ENCODE data around the gene NACC1. TPM values are rescaled to one million over a fixed set of nuclear protein-coding genes. Genes with fewer than 3 reads are reported as not detected.
A peak's percentile ranks its signal among the peaks of the same experiment; 100 is the strongest.

NACC1 gene
- total and polyA plus RNA-seq, 3 donors from 2014 or later, result 38.2 to 102 (median 75.9) TPM

DNA sequence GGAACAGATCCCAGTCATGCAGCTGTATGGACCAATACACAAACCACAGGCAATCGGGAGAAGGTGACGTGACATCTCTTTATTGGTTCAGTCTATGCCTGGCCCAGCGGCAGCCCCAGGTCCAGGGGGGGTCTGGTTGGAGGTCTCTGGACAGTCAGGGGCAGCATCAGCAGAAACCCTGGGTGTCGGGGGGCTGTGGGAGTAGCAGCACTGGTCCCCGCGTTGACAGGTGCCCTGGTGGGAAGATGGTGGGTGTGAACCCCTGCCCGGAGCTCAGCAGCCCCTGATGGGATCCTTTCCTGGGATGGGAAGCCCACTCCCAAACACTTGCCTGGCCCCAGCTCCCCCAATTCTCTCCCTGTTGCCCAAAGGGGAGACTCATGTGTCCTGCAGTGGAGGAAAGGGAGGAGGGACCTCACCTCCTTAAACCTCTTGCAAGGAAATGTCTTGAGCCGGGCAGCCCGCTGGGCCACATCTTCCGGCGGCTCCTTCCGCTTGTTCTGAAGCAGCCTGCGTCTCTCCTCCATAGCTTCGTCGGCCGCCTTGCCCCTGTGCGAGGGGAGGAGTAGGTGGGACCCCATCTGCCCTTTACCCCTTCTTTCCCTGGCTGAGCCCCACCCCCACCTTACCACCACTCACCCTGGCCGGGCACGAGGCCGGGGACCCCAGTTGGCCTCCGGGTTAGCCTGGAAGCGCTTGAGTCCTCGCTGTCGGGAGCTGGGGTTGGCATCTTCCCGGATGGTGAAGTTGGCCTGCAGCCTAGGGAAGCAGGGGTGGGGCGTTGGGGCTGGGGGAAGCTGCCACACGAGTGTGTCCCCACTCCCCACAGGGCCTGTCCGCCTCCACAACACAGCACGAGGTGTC is 13.0 kb upstream of the NACC1 start:
- intact Hi-C loops (cut with DNase I; ENCODE audit: low total_unique reads), result no loop called here
- no peak for DNase-seq
- TF ChIP-seq CTCF (IDR thresholded peaks at IDR 0.05) (peak in 1 of 3 experiments; percentile 0), POLR2A (IDR thresholded peaks at IDR 0.05) (no peak)
- Histone ChIP-seq H3K36me3 (ENCODE audit: low read depth, missing control alignments) (no peaks in the 10 kb centered on the region), H3K4me1 (peaks cover 13% of the 10 kb centered on the region), H3K9me3 (no peaks in the 10 kb centered on the region), H3K27ac (peak overlapping the region in 1 of 2 donors; percentile 11), H3K27me3 (no peaks in the 10 kb centered on the region), H3K4me3 (peak overlapping the region in 1 of 2 donors; percentile 44)
- 54 to 57% methylated on average over 15 to 29 of the region's 29 CpGs for WGBS, 2 donors

DNA sequence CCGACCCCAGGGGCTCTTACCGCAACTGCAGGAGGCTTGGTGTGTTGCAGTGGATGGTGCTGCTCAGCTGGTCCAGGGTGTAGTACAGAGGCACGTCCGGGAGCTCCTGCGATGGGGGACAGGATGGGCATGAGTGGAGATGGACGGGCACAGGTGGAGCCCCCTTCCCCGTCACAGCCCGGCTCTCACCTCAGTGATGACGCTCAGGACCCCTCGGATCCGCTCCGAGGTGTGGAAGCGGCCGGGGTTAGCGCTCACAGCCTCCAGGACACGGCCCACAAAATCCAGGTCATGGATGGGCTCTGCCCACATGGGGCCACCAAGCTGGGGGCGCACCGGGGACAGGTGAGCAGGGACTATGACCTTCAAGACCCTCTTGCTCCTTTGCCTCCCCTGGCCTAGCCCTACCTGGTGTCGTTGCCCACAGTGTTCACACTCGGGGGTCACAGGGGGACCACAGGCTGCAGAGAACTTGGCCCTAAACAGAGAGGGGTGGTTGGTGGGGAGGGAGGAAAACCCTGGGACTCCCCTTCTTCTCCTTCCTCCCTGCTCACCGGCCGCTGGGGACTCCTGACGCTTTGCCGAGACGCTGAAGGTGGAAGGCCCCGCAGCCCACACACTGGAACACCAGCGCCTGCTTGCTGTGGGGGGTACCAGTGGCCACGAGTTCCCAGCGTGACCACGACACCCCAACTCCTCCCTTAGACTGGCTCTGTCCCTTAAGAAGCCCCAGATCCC is 8.5 kb upstream of the NACC1 start:
- Histone ChIP-seq H3K4me1 (no peaks in the 10 kb centered on the region), H3K9me3 (no peaks in the 10 kb centered on the region), H3K36me3 (ENCODE audit: low read depth, missing control alignments) (no peaks in the 10 kb centered on the region), H3K27ac (no peak overlapping the region), H3K27me3 (no peaks in the 10 kb centered on the region), H3K4me3 (no peak overlapping the region)
- TF ChIP-seq CTCF (IDR thresholded peaks at IDR 0.05) (no peak), POLR2A (IDR thresholded peaks at IDR 0.05) (no peak)
- WGBS, 2 donors, result 81 to 89% methylated on average over 10 to 29 of the region's 30 CpGs
- no peak for DNase-seq
- intact Hi-C loops (cut with DNase I; ENCODE audit: low total_unique reads), result no loop called here

GRCh38 chr19:13110099-13110610 is 7.9 kb upstream of the NACC1 start:
- Histone ChIP-seq H3K36me3 (ENCODE audit: low read depth, missing control alignments) (no peaks in the 10 kb centered on the region), H3K9me3 (no peaks in the 10 kb centered on the region), H3K4me1 (no peaks in the 10 kb centered on the region), H3K27ac (no peak overlapping the region), H3K27me3 (no peaks in the 10 kb centered on the region), H3K4me3 (no peak overlapping the region)
- no peak for DNase-seq
- intact Hi-C loops (cut with DNase I; ENCODE audit: low total_unique reads), result no loop called here
- no peak for TF ChIP-seq CTCF (IDR thresholded peaks at IDR 0.05)
- no peak for TF ChIP-seq POLR2A (IDR thresholded peaks at IDR 0.05)
- 76 to 88% methylated on average over 13 to 15 of the region's 15 CpGs for WGBS, 2 donors

- no peaks in the 10 kb centered on the region for H3K27me3 ChIP-seq
- H3K4me1 ChIP-seq, result peaks cover 9% of the 10 kb centered on the region
- no peak overlapping the region for H3K27ac ChIP-seq
- intact Hi-C loops (cut with DNase I; ENCODE audit: low total_unique reads), result no loop called here
- H3K36me3 ChIP-seq (ENCODE audit: low read depth, missing control alignments), result no peaks in the 10 kb centered on the region
- DNase-seq, result no peak
- WGBS, 2 donors, result 93% methylated on average over 3 to 10 of the region's 10 CpGs
- no peak overlapping the region for H3K4me3 ChIP-seq
- no peak for TF ChIP-seq CTCF (IDR thresholded peaks at IDR 0.05)
- TF ChIP-seq POLR2A (IDR thresholded peaks at IDR 0.05), result no peak
- no peaks in the 10 kb centered on the region for H3K9me3 ChIP-seq
These were observed 5.5 kb upstream of the NACC1 start for GRCh38 chr19:13112555-13112954.

Measured in testis (tissue), 3 donors.